Suprapubic skin (tissue), 4 donors: ENCODE results near the gene CHN2.

Experiments used
- CTCF ChIP-seq, 2 donors: fragments of 200-600 bp in 1 of 2; fragments of 450-650 bp in 1 of 2; sonication (generic) in 1 of 2; IDR thresholded peaks; one replicate each; pipeline ENCODE4 v1.5.1; 2016 to 2019; ENCODE audit warnings: antibody characterized with exemption in 2 of 2, mild to moderate bottlenecking in 1 of 2, moderate library complexity in 1 of 2
- POLR2A ChIP-seq, 2 donors: fragments of 450-650 bp; IDR thresholded peaks; one replicate each; pipeline ENCODE4 v1.6.1; 2017; ENCODE audit warnings: antibody characterized with exemption in 2 of 2, mild to moderate bottlenecking in 2 of 2, moderate library complexity in 2 of 2
- POLR2AphosphoS5 ChIP-seq, 3 donors: sonication (generic); formaldehyde crosslinking; IDR thresholded peaks; one replicate each; pipeline ENCODE4 v1.6.1; 2017; ENCODE audit warnings: antibody characterized with exemption in 3 of 3

DNA sequence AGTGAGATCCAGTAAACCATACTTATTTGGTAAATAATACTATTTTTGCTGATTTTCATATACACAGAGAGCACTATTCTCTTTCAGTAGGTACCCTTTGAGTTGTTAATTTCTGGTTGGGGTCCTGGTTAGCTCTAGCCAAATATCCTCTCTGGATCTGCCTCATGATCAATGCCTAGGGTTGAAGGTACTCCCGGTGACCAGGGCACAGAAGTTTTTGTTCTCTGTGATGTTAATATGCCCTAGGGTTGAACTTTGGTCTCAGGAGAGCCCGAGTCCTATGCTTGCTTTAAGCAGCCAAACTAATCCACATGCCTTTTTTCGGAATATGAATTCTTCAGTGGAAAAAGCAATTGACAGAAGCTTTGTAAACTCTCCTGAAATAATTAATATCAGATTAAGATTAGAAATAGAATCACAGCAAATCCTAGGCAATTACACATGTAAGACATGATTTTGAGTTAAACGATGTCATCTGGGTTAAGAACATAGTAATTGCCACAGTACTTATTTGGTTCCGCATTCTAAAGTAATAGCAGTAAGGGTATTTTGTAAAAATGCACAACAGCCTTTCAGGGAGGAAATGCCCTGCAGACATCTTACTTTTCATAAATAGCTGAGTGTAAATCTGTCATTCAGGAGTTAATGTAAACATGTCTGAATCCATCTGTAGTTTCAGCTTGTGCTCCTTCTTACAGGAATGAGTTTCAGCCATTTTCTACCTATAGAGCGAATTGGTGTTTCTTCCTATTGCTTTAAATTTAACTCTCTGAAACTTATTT, 10.1 kb downstream of the CHN2 start:
- TF ChIP-seq POLR2A (IDR thresholded peaks at IDR 0.05) = no peak
- TF ChIP-seq CTCF (IDR thresholded peaks at IDR 0.05) = no peak
- no peak for TF ChIP-seq POLR2AphosphoS5 (IDR thresholded peaks at IDR 0.05)
